GM18907 (cell line): ENCODE measurements around the gene TEAD4.

Experiments
- ATAC-seq: cut with Tn5 transposase; IDR thresholded peaks from one replicate; pipeline ENCODE4 v1.9.1; 2021; ENCODE audit warnings: mild to moderate bottlenecking, moderate library complexity; ENCODE audit not compliant: unreplicated experiment

TEAD4 gene

DNA sequence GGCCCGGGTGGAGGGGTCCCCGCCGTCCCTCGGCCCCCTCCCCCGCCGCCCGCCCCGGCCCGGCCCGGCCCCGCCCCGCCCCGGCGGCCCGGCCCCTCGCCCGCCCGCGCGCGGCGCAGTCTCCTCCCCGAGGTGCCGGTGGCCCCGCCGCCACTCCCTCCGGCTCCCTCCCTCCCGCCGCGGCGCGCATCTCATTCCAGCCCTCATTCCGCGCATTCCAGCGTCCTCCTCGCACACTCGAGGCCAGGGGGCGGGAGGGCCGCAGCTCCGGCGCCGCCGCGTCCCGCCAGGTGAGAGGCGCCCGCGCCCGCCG is at the start of gene TEAD4:
Gene TEAD4 (plus strand): TSS at position 206 of the 313 bp plus-strand sequence.
- no peak for ATAC-seq

GRCh38 chr12:2912216-2912575 is 47.0 kb upstream of the TEAD4 start:
- ATAC-seq: no peak

DNA sequence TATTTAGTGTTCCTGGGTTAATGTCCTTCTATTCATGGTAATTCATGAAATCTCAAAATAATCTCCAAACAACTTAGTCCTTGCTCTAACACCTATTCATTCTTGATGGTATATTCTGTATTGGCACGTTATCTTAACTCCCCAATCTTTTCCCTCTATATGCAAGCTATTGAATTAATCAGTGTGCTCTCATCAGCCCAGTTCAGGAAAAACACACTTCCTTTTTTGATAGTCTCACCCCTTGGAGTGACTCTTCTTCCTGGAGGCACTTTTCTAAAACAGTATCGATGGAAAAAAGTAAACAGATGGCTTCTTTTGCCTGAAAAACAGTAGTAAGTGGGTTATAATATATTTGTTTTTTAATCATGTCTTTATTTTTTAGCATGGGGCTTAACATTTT is 39.9 kb upstream of the TEAD4 start:
- ATAC-seq: no peak

DNA sequence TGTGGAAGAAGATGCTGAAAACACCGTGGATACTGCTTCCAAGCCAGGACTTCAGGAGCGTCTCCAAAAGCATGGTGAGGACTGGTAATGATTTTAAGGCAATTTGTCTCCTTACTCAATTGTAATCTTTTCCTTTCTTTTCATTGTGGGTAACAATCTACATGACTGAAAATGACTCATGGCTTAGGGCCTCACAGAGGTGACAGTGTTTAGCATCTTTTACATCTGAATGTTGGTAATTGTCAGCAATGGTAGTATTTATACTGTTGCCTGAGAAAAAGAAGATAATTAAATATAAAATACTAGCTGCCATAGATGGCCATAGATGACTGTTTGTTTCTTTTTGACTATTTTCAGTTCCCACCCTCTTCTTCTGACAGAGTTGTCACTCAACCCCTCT is 36.9 kb upstream of the TEAD4 start:
- no peak for ATAC-seq

DNA sequence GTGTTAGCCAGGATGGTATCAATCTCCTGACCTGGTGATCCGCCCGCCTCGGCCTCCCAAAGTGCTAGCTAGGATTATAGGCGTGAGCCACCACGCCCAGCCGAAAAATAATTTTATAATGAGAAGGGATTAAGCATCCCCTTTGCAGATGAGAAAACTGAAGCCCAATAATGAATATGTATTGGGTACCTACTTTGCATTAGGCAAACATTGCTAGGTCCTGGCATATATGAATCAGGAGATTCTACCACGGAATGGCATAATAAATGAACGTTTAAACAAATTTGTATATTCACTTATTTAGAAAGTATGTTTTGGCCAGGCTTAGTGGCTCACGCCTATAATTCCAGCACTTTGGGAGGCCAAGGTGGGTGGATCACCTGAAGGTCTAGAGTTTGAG is 36.1 kb upstream of the TEAD4 start:
- no peak for ATAC-seq

GRCh38 chr12:2924019-2924418 is 35.2 kb upstream of the TEAD4 start:
- ATAC-seq: no peak

GRCh38 chr12:2925322-2925995 is 33.7 kb upstream of the TEAD4 start:
- ATAC-seq: no peak

DNA sequence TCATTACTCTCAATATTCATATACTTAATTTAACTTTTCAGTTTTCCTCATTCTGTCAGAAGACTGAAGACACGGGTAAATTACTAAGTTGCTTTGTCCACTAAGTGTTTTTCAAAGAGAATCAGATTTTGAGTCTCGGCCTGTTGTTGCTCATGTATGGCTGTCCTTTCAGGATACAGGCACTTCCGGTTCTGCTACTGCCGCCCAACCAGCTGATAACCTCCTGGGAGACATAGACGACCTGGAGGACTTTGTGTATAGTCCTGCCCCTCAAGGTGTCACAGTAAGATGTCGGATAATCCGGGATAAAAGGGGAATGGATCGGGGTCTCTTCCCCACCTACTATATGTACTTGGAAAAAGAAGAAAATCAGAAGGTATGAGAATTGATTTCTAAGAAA is 28.3 kb upstream of the TEAD4 start:
- ATAC-seq: no peak

DNA sequence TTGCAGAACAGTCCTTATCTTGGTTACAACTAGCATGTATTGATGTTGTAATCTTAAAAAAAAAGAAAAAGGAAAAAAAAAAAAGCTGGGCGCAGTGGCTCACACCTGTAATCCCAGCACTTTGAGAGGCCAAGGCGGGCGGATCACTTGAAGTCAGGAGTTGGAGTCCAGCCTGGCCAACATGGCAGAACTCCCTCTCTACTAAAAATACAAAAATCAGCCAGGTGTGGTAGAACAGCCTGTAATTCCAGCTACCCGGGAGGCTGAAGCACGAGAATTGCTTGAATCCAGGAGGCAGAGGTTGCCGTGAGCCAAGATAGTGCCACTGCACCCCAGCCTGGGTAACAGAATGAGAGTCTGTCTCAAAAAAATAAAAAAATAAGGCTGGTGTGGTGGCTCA is 25.6 kb upstream of the TEAD4 start:
- no peak for ATAC-seq

- no peak for ATAC-seq
Measured at GRCh38 chr12:2934371-2934770, 24.8 kb upstream of the TEAD4 start.

- ATAC-seq: no peak
Measured at GRCh38 chr12:2936301-2936700, 22.9 kb upstream of the TEAD4 start.

DNA sequence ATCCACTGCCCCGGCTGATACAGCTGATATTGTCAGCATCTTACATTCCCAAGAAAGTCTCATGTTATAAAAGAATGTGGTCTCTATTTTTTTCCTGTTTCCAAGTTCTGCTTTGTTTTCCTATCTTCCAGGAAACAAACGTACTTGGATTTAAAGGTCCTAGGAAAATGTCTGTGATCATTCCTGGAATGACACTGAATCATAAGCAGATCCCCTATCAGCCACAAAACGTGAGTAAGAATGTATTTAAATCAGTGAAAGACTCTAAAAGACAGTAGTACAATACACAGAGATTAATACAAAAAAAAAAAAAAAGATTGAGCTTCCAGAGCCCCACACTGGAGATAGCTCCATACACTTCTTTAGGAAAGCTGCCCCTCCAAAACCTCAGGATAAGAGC is 21.7 kb upstream of the TEAD4 start:
- no peak for ATAC-seq

- no peak for ATAC-seq
Measured at GRCh38 chr12:2939191-2939590, 20.0 kb upstream of the TEAD4 start.

DNA sequence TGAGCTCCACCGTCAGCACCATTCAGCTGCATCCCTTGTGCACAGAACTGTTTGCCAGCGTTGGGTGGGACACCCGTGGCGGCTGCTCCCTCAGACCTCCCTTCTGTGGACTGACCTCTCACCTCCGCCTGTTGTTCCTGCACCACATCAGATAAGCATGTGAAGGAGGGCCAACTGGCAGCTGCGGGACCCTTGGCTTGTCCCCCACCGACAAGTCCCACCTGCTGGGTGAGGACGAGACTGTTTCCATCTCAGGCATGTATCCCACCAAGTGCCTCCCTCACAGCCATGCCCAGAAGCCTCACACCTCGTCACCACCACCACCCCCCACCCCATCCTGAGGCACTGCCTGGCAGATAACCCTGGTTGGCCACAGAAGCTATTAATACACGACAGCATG is 18.6 kb upstream of the TEAD4 start:
- ATAC-seq: no peak

DNA sequence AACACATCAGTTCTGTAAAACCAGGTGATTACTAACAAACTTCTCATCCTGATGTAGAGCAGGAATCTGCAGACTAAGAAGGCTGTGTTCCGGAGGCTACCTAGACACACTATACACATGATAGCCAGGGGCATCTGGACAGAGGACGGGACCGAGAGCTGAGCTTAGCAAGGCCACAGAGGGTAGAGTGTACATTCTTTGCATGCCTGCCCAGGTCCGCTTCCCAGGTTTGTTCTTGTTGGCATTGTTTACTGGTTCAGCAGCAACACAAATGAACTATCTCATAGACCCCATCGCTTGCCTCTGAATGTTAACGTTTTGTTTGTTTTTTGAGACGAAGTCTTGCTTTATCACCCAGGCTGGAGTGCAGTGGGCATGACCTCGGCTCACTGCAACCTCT is 17.7 kb upstream of the TEAD4 start:
- ATAC-seq: no peak

DNA sequence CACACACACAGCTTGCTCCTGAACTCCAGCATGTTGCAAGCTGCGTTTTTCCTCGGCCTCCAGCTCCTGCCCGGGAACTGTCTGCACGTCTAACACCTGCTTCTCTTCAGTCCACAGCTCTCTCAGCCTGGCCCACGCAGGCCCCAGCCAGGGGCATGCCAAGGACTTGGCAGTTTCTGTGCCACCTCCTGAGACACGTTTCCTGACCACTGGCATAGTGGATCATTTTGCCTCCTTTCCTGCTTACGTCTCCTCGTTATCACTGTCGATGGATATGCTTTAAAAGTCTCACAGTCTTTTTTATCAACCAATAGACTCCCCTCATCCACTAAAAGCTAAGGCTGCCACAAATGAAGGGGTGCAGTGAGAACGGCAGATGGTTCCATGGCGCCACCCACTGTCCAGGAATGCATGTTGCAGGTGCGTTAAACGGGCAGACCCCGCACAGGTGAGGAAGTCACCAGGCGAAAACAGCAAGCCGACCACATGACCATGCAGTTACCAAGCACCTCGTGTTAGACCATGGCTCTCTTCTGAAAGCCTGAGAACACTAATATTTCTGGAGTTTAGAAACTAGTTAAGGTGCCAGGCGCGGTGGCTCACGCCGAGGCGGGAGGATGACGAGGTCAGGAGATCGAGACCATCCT is 14.7 kb upstream of the TEAD4 start:
- ATAC-seq: no peak

- no peak for ATAC-seq
Measured at GRCh38 chr12:2949411-2949810, 9.8 kb upstream of the TEAD4 start.

GRCh38 chr12:2955888-2956287 is 3.3 kb upstream of the TEAD4 start:
- no peak for ATAC-seq

DNA sequence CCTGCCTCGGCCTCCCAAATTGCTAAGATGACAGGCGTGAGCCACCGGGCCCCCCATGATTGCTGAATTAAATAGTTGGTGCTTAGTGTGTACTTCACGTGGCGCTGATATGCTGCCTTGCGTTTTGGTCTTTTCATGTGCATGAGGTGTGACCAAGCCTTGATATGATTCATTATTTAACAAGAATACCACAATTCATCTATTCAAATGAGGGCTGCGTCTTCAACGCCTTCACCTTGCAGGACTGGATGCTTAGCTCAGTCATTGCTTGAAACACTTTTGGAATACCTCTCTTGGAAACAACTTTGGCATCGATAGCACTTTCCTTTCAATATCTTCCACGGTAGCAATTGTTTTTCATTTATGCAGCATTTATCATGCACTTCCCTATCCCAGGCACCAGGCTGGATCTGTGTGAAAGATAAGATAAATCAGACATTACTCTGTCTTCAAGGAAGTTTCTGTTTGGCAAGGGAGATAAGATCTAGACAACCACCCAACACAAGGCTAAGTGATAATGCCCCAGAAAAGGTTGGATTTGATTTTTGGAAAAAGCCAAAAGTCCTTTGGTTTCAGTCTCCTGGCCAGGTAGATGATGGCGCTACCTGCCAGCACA is 1.3 kb upstream of the TEAD4 start:
- ATAC-seq: no peak

DNA sequence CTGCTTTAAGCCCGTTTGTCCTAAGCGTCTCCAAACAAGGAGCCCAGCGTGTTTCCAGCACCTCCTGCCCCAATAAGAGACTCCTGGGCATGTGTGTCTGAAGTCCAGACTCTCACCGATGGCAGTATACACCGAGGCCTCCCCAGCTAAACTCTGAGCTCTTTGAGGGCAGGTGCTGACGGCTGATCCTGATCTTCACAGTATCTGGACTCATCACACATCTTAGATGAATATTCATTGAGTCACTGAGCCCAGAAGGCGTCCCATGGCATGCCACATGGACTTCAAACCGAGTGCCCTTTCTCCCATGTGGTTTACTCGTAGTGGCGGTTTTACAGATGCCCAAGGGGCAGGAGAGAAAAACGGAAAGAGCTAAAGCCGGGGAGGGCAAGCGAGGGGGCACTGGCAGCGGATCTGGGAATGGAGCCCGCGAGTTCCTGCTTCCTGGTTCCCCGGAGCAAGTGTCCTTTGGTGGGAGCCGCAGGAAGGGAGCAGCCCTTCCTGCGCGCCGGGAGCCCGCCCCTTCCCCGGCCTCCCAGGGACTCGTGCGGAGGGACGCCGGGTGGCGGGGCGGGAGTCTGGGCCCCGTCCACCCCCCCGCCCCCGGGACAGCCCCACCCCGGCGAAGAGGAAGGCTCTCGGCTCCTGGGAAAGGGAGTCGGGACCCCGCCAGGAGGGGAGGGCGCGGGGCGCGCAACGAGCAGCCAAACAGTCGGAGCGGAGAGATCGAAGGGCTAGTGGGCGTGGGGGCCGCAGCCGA is 585 bp upstream of the TEAD4 start:
- no peak for ATAC-seq

DNA sequence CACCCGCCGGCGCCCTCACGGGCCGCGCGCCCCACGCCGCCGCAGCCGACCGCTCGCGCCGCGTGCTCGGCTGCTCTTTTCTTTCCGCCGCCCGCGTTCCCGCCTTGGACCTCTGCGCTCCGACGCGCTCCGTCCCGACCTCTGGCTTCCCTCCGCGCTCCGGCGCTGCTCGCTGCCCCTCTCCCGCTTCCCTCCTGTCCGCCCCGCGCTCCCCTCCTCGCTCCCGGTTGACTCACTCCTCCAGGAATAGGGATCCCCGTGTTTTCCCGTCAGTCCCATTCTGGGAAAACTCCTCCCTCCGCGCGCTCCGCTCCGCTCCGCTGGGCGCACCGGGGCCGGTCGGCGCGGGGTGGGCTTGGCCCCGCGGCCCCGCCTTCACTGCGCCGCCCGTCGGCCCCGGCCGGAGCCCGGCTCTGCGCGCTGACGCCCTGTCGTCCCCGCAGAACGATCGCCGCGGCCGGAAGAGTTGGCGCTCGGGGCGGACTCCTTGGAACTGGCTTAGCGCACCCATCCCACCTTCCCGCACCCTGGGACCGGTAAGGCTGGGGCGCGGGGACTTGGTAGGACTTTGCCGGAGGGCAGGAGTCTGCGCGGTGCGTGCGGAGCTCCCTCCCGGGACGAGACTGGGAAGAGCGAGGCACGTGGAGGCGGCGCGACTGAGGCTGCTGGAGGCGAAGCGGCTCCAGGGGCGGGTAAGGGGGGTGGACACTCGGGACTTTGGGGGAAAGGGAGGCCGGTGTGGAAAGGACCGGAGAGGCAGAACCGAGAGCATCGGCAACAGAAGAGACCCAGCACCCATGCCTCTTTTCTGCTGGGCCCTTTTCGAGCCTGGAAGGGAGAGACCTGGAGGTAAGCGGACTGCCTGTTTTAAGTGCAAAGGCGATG is 550 bp downstream of the TEAD4 start:
- ATAC-seq: no peak
